Thymus (tissue), 11 donors: Measurements from ENCODE around the gene NFATC3. TPM values are rescaled to one million over a fixed set of nuclear protein-coding genes. Genes with fewer than 3 reads are reported as not detected.

Experiments used
- DNase-seq, 9 donors: peaks; one replicate each; pipeline ENCODE4 v3.0.0-alpha.2; 2013; ENCODE audit warnings: low spot score in 9 of 9, low read depth in 6 of 9, missing footprints in 1 of 9
- H3K27ac ChIP-seq, 2 donors: one replicate each; pipeline ENCODE4 v1.5.1; 2013; ENCODE audit warnings: control low read depth in 1 of 2, low read depth in 1 of 2, low read length in 1 of 2, mild to moderate bottlenecking in 1 of 2, moderate library complexity in 1 of 2
- H3K27me3 ChIP-seq, 2 donors: one replicate each; pipeline ENCODE4 v1.5.1; 2013; ENCODE audit warnings: low read length in 1 of 2; ENCODE audit not compliant: control insufficient read depth in 2 of 2, insufficient read depth in 1 of 2
- H3K36me3 ChIP-seq, 2 donors: one replicate each; pipeline ENCODE4 v1.5.1; 2013; ENCODE audit warnings: low read length in 1 of 2, mild to moderate bottlenecking in 1 of 2, moderate library complexity in 1 of 2; ENCODE audit not compliant: control insufficient read depth in 2 of 2, insufficient read depth in 2 of 2
- H3K4me1 ChIP-seq, 2 donors: one replicate each; pipeline ENCODE4 v1.5.1; 2013; ENCODE audit warnings: low read length in 2 of 2; ENCODE audit not compliant: control insufficient read depth in 2 of 2, insufficient read depth in 2 of 2
- H3K4me3 ChIP-seq, 2 donors: one replicate each; pipeline ENCODE4 v1.5.1; 2013; ENCODE audit warnings: low read length in 2 of 2, control low read depth in 1 of 2, mild to moderate bottlenecking in 1 of 2
- H3K9me3 ChIP-seq, 2 donors: one replicate each; pipeline ENCODE4 v1.5.1; 2013; ENCODE audit warnings: low read length in 1 of 2, mild to moderate bottlenecking in 1 of 2; ENCODE audit not compliant: control insufficient read depth in 2 of 2, insufficient read depth in 1 of 2
- WGBS: extraction: QIAGEN DNeasy Blood & Tissue Kit; methylation state at CpG from one replicate; pipeline ENCODE4 v1.1.7; 2013; 5-methylcytosine and 5-hydroxymethylcytosine counted together
- polyA plus RNA-seq: library from polyadenylated mRNA; stranded (reverse); fragments of 200-250 nt; gene quantifications from one replicate; pipeline ENCODE4 v1.2.3, GENCODE V29; 2013
- total RNA-seq: library from RNA; stranded (reverse); fragments of 120-200 nt; gene quantifications from one replicate; pipeline ENCODE4 v1.2.4, GENCODE V29; 2013
- donor health status: healthy.

The NFATC3 gene
- total and polyA plus RNA-seq, 2 donors: 37.4 to 149 TPM

DNA sequence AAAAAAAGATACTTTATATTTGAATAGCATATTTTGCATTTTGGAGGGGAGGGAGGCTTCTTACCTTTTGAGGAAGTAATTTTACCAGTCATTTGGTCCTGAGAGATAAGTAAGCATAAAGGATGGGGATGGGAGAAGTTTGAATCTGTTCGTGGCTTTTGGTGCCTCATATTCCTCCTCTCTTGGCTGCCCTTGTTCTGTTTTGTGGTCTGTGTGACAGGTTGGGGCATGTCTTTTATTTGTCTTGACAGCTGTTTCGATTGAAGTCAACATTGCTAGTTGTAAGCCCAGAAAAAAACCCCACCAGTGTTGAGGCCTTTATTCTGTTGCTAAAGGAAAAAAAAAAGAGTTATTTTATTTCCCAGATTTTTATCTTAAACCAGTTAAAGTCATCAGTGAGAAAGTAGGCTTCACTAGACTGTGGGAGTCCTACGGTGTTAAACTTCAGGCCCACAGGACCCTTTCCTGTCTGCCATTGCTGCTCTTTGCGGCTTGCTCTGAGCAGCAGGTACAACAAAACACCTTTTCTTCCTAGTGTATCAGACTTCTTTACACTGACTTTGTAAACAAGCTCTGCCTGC is 190.5 kb downstream of the NFATC3 start:
- peak overlapping the region; percentile 25 to 39 for H3K4me3 ChIP-seq
- peaks cover 66 to 94% of the 10 kb centered on the region in 2 donors for H3K4me1 ChIP-seq
- H3K27ac ChIP-seq: peak overlapping the region; percentile 97
- peaks cover 35 to 78% of the 10 kb centered on the region in 2 donors for H3K36me3 ChIP-seq
- WGBS: 3% methylated on average over 4 of the region's 4 CpGs
- peaks cover 1 to 2% of the 10 kb centered on the region in 2 donors for H3K9me3 ChIP-seq
- H3K27me3 ChIP-seq: no peaks in the 10 kb centered on the region
- peak in 3 of 9 donors; percentile 74 to 92 (median 78) for DNase-seq

DNA sequence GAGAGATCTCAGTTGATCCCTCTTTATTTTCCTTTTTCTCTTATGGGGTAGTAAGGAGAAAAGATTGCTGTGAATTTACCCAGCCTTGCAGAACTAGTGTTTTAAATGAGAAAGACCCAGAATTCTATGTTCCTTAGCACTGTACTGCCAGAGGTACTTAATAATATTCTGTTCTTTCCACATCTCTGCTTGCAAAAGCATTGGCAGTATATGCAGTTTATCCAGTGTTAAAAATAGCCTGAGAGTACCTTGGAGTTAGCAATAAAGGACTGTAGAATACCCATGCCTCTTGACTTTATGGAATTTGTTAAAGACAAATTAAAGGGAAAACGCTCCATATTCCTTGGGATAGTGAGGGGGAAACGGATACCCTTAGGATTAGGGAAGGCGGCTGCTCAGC is 191.1 kb downstream of the NFATC3 start:
- H3K4me3 ChIP-seq: peak overlapping the region; percentile 25 to 39
- peaks cover 1 to 2% of the 10 kb centered on the region in 2 donors for H3K9me3 ChIP-seq
- peaks cover 70 to 94% of the 10 kb centered on the region in 2 donors for H3K4me1 ChIP-seq
- H3K27ac ChIP-seq: peak overlapping the region; percentile 97
- DNase-seq: no peak
- H3K36me3 ChIP-seq: peaks cover 36 to 73% of the 10 kb centered on the region in 2 donors
- no peaks in the 10 kb centered on the region for H3K27me3 ChIP-seq
- WGBS: 82% methylated on average over 3 of the region's 3 CpGs

Other genes with a start within 250 kb of the NFATC3 start
- gene THAP11, start 243.1 kb upstream of the NFATC3 start, total RNA-seq: 38.2 TPM
- gene THAP11, start 243.1 kb upstream of the NFATC3 start, polyA plus RNA-seq: 25.7 TPM
- gene NUTF2, start 238.4 kb upstream of the NFATC3 start, total RNA-seq: 50.7 TPM
- gene NUTF2, start 238.4 kb upstream of the NFATC3 start, polyA plus RNA-seq: 106 TPM
- 25.4 TPM for gene CENPT, start 237.7 kb upstream of the NFATC3 start, total RNA-seq
- gene CENPT, start 237.7 kb upstream of the NFATC3 start, polyA plus RNA-seq: 101 TPM
- 39.7 TPM for gene EDC4, start 212.3 kb upstream of the NFATC3 start, total RNA-seq
- gene EDC4, start 212.3 kb upstream of the NFATC3 start, polyA plus RNA-seq: 45.0 TPM
- gene NRN1L, start 200.5 kb upstream of the NFATC3 start, total RNA-seq: 0.28 TPM
- 5.6 TPM for gene NRN1L, start 200.5 kb upstream of the NFATC3 start, polyA plus RNA-seq
- gene PSKH1, start 192.1 kb upstream of the NFATC3 start, total RNA-seq: 8.8 TPM
- gene PSKH1, start 192.1 kb upstream of the NFATC3 start, polyA plus RNA-seq: 12.6 TPM
- 0.61 TPM for gene CTRL, start 153.5 kb upstream of the NFATC3 start, total RNA-seq
- gene CTRL, start 153.5 kb upstream of the NFATC3 start, polyA plus RNA-seq: 6.4 TPM
- 258 TPM for gene PSMB10, start 148.5 kb upstream of the NFATC3 start, total RNA-seq
- gene PSMB10, start 148.5 kb upstream of the NFATC3 start, polyA plus RNA-seq: 109 TPM
- 4.4 TPM for gene LCAT, start 141.2 kb upstream of the NFATC3 start, total RNA-seq
- 51.9 TPM for gene LCAT, start 141.2 kb upstream of the NFATC3 start, polyA plus RNA-seq
- gene SLC12A4, start 116.7 kb upstream of the NFATC3 start, total RNA-seq: 13.4 TPM
- gene SLC12A4, start 116.7 kb upstream of the NFATC3 start, polyA plus RNA-seq: 22.6 TPM
- 0.14 TPM for gene DPEP3, start 104.9 kb upstream of the NFATC3 start, total RNA-seq
- 0.23 TPM for gene DPEP3, start 104.9 kb upstream of the NFATC3 start, polyA plus RNA-seq
- 5.6 TPM for gene DPEP2, start 85.9 kb upstream of the NFATC3 start, total RNA-seq
- 19.0 TPM for gene DPEP2, start 85.9 kb upstream of the NFATC3 start, polyA plus RNA-seq
- not detected for gene DPEP2NB, start 69.5 kb upstream of the NFATC3 start, total RNA-seq
- 0.18 TPM for gene DPEP2NB, start 69.5 kb upstream of the NFATC3 start, polyA plus RNA-seq
- 10.6 TPM for gene DDX28, start 62.1 kb upstream of the NFATC3 start, total RNA-seq
- 11.9 TPM for gene DDX28, start 62.1 kb upstream of the NFATC3 start, polyA plus RNA-seq
- 11.1 TPM for gene DUS2, start 62.1 kb upstream of the NFATC3 start, total RNA-seq
- gene DUS2, start 62.1 kb upstream of the NFATC3 start, polyA plus RNA-seq: 12.2 TPM
- 10.1 TPM for gene ESRP2, start 150.8 kb downstream of the NFATC3 start, total RNA-seq
- 10.7 TPM for gene ESRP2, start 150.8 kb downstream of the NFATC3 start, polyA plus RNA-seq
- 8.4 TPM for gene PLA2G15, start 160.0 kb downstream of the NFATC3 start, total RNA-seq
- gene PLA2G15, start 160.0 kb downstream of the NFATC3 start, polyA plus RNA-seq: 13.1 TPM
- 42.3 TPM for gene SLC7A6, start 179.2 kb downstream of the NFATC3 start, total RNA-seq
- 47.3 TPM for gene SLC7A6, start 179.2 kb downstream of the NFATC3 start, polyA plus RNA-seq
- gene SLC7A6OS, start 225.6 kb downstream of the NFATC3 start, total RNA-seq: 19.4 TPM
- 12.8 TPM for gene SLC7A6OS, start 225.6 kb downstream of the NFATC3 start, polyA plus RNA-seq
- 57.9 TPM for gene PRMT7, start 225.6 kb downstream of the NFATC3 start, total RNA-seq
- gene PRMT7, start 225.6 kb downstream of the NFATC3 start, polyA plus RNA-seq: 65.5 TPM